Body of pancreas (tissue), 4 donors: ENCODE data around the gene QRICH2.

ENCODE experiments used
- POLR2A ChIP-seq, 3 donors: fragments of 450-650 bp; IDR thresholded peaks; one replicate each; pipeline ENCODE4 v1.6.1; 2016; ENCODE audit warnings: antibody characterized with exemption in 3 of 3, mild to moderate bottlenecking in 2 of 3
- TF ChIP-seq, protein P1 (sequence below), 7 experiments: fragments of 450-650 bp in 4 of 7; fragments of 200-600 bp in 3 of 7; sonication (generic) in 3 of 7; IDR thresholded peaks; one replicate each; pipeline ENCODE4 v1.5.1; 2016 to 2019; ENCODE audit warnings: antibody characterized with exemption in 7 of 7

DNA sequence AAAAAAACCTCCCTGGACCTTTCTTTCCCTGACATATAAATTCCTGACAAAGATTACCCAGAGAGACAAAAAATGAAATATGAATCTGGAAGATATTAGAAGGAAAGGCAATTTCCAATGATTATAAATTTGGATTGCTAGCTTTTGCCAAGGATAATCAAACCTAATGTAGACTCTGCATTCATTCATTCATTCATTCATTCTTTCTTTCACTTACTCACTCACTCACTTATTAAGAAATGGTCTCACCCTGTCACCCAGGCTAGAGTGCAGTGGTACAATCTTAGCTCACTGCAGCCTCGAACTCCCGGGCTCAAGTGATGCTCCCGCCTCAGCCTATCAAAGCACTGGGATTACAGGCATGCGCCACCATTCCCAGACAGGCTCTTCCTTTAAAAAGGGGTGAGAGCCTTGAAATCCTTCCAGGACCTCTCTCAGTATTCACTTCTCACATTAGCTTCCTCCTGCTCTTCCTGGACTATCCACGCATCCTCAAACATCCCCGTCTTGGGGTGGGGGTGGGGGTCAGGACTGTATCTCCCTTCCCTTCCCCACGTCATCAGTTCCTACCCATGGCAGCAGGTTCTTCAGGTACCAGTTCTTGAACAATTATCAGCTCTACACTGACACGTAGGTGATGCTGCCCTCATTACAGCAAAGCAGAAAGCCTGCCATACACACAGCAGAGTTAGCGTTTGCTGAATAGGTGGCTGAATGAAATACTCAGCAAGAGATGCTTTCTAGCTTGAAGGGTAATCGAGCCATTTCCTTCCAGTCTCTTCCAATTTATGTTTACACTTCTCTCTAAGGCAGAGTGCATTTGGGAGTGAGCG lies 25.8 kb upstream of the QRICH2 start:
- TF ChIP-seq, protein P1, sequence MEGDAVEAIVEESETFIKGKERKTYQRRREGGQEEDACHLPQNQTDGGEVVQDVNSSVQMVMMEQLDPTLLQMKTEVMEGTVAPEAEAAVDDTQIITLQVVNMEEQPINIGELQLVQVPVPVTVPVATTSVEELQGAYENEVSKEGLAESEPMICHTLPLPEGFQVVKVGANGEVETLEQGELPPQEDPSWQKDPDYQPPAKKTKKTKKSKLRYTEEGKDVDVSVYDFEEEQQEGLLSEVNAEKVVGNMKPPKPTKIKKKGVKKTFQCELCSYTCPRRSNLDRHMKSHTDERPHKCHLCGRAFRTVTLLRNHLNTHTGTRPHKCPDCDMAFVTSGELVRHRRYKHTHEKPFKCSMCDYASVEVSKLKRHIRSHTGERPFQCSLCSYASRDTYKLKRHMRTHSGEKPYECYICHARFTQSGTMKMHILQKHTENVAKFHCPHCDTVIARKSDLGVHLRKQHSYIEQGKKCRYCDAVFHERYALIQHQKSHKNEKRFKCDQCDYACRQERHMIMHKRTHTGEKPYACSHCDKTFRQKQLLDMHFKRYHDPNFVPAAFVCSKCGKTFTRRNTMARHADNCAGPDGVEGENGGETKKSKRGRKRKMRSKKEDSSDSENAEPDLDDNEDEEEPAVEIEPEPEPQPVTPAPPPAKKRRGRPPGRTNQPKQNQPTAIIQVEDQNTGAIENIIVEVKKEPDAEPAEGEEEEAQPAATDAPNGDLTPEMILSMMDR (IDR thresholded peaks at IDR 0.05): no peak
- no peak for TF ChIP-seq POLR2A (IDR thresholded peaks at IDR 0.05)
